AG09309 (cell line): ENCODE data around the gene FAIM2.

Experiments
- DNase-seq: peaks from one replicate; pipeline ENCODE4 v3.0.0-alpha.2; 2010; ENCODE audit warnings: low read depth
- H3K4me3 ChIP-seq: 2 replicates; pipeline ENCODE4 v1.5.1; 2011; ENCODE audit warnings: mild to moderate bottlenecking, low read depth, low read length, moderate library complexity; ENCODE audit not compliant: control insufficient read depth
- TF ChIP-seq, protein P1 (sequence below): IDR thresholded peaks from 2 replicates; pipeline ENCODE4 v1.5.1; 2011; ENCODE audit warnings: mild to moderate bottlenecking, low read depth, low read length, inconsistent platforms; ENCODE audit not compliant: insufficient read depth, control insufficient read depth; ENCODE audit errors: missing control alignments

FAIM2 gene

DNA sequence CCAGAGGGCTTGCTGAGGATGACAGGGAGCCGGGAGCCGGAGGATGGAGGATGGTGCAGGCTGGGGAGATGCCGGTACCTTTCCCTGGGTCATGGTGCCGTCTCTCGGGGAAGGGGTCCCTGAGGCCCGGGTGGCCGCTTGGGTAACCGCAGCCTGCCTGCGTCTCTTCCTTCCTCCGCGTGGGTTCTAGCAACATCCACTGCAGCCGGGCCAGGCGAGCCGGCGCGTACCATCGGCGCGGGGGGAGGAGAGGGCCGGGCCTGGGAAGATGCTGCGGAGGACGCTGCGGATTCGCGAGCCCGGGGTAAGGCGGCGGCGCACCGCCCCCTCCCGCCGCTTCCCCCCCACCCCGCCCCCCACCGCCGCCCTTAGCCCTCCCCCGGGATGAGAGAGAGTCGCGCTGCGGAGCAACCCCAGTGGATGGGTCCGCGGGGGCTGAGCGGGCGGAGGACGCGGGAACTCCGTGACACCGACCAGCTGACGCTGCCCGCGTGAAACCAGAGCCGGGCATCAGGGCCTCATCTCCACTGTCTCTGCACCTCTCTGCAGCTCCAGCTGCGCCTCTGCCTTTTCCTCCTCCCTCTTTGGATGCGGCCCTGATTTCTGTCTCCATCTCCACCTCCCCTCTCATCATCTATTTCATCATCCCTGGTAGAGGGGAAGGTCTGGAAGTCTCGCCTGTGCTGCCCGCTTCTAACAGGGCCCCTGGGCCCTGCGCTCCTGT lies at the start of gene FAIM2:
Gene FAIM2 (minus strand): TSS at position 201 of the 724 bp plus-strand sequence. CDS start 108 bp downstream, at position 93.
- TF ChIP-seq, protein P1, sequence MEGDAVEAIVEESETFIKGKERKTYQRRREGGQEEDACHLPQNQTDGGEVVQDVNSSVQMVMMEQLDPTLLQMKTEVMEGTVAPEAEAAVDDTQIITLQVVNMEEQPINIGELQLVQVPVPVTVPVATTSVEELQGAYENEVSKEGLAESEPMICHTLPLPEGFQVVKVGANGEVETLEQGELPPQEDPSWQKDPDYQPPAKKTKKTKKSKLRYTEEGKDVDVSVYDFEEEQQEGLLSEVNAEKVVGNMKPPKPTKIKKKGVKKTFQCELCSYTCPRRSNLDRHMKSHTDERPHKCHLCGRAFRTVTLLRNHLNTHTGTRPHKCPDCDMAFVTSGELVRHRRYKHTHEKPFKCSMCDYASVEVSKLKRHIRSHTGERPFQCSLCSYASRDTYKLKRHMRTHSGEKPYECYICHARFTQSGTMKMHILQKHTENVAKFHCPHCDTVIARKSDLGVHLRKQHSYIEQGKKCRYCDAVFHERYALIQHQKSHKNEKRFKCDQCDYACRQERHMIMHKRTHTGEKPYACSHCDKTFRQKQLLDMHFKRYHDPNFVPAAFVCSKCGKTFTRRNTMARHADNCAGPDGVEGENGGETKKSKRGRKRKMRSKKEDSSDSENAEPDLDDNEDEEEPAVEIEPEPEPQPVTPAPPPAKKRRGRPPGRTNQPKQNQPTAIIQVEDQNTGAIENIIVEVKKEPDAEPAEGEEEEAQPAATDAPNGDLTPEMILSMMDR, result no peak
- peak within 1 kb of the TSS; percentile 43 for H3K4me3 ChIP-seq
- DNase-seq, result peak; percentile 40

DNA sequence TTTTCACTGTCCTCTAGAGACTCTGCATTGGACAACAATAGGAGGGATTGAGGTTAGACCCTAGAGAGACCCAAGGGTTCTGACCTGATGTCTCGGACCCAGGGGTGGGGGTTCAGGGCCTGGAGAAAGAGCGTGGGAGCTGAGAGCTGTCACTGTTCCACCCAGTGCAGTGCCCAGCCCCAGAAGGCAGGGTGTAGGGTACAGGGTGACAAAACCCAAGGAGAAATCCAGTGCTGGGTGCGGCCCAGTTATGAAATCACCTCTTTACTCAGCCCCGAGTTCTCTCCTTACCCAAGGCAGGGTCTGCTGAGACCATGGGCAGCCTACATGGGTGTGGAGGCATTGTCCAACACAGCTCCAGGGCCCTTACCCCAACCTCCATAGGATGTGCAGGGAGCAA lies 49.5 kb upstream of the FAIM2 start:
- no peak for DNase-seq
- TF ChIP-seq, protein P1, result no peak
- H3K4me3 ChIP-seq, result no peak overlapping the region

DNA sequence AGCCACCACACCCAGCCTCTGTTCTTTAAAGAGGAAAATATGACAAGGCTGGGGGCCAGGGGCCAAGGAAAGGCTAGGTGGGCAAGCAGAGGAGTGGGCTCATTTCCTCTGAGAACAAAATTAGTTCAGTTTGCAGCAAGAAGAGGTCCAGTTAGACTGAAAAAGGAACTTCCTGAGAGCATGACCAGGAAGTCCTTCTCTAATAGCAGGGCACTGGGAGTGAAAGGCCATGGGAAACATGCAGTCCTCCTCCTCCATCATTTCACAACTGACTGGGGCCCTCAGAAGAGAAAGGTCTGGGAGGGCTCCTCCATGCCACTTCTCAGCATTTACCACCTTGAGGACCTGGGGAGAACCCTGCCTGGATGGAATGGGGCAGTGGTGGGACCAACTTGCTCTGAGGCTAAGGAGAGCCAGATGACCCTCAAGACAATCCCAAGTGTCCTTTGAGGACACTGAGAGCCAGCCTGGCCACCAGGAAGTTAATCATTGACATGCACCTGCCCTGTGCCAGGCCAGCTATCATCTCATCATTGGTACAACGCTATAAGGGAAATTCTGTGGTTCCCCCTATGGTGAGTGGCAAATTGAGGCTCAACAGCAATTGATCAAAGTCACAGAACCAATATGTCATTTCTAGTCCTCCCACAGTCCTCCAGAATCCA lies 48.8 kb upstream of the FAIM2 start:
- DNase-seq, result no peak
- TF ChIP-seq, protein P1, result no peak
- H3K4me3 ChIP-seq, result no peak overlapping the region

DNA sequence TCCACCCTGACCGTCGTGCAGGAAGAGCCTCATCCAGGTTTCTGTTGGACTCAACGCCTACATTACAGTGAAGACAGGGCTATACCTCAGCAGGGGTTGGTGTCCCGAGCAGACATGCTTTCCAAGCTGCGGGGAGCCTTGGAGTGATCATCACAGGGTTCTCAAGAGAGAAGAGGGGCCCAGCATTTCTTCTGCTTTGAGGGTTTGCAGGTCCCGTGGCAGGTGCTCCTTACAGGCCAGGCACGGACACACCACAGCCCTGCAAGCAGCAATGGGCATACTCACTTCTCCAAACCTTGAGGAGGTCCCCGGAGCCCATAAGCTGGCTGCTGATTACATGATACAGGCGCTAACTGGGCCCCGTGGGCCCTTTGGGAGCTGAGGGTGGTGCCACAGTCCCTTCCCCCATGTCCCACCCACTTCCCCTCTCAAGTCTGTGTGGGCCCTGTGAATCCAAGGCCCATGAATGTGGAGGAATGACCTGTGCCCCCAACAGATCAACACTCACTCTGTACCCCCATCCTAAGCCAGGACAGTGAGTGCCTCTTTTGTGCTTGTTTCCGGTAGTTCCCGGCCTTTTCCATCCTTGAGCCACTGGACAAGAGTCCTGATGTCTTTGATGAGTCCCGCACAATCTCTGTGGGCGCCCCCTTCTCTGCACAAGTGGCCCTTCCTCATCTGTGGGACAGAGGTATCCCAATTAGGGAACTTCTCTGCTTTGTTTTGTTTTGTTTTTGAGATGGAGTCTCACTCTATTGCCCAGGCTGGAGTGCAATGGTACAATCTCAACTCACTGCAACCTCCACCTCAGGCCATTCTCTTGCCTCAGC lies 47.9 kb upstream of the FAIM2 start:
- H3K4me3 ChIP-seq, result no peak overlapping the region
- DNase-seq, result no peak
- TF ChIP-seq, protein P1, result no peak

DNA sequence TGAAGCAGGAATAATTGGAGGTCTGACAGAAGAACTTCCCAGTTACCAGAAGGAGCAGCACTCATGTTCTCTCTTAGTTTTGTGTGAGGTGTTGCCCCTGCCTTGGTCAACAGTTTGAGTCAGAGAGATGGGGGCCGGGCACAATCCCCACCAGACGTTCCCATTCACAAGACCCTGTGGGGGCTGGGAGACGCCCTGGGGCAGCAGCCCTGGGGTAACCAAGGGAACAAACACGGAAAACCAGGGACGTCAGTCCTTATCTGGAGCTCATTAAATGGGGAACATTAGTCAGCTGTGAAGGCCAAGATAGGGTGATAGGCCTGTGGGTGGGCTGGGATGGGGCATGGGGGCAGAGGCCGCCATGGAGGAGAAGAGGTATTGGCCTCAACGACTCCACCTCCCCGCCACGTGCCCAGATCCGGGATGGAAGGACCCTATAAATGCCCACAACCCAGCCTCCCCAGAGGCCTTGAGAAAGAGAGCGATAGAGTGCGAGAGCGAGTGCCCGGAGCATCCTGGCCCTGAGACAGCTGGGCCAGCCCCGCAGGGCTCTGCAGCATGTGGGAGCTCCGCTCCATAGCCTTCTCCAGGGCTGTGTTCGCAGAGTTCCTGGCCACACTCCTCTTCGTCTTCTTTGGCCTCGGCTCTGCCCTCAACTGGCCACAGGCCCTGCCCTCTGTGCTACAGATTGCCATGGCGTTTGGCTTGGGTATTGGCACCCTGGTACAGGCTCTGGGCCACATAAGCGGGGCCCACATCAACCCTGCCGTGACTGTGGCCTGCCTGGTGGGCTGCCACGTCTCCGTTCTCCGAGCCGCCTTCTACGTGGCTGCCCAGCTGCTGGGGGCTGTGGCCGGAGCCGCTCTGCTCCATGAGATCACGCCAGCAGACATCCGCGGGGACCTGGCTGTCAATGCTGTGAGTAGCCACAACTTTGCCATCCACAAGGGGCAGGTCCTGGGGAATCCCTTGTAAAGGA lies 46.9 kb upstream of the FAIM2 start, which contains the start of gene AQP2:
Gene AQP2 (plus strand): TSS at position 465 of the 979 bp plus-strand sequence. CDS start 94 bp downstream, at position 559.
- TF ChIP-seq, protein P1, result no peak
- DNase-seq, result no peak
- H3K4me3 ChIP-seq, result no peak within 1 kb of the TSS

DNA sequence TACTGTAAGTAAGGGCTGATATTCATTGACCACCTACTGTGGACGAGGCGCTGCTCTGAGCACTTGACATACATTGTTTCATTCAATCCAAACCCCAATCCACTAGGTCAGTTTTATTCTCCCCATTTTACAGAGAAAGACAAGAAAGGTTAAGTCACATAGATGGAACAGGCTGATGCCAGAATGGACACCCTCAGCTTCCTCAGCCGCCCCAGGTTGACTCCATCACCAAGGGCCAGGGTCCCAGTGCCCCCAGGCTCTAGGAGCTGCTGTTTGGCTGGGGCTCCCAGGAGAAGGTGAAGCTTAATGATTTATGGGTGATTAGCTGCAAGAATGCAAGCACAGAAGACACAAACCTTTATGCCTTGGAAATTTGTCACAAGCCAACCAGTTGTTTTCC lies 46.2 kb upstream of the FAIM2 start:
- TF ChIP-seq, protein P1, result no peak
- no peak for DNase-seq
- no peak overlapping the region for H3K4me3 ChIP-seq
